ENCODE data around the gene RAB41. TPM values are rescaled to one million over a fixed set of nuclear protein-coding genes. Genes with fewer than 3 reads are reported as not detected.
"Not testable (repeated sequence)": the region's sequence is repeated elsewhere in the genome, so short reads cannot be mapped to it uniquely, and the experiment has no call there.

Gene RAB41
- not detected for total RNA-seq
- 1 to 10 TPM in 5 of 6 donors, under 1 TPM in 1; 0.71 to 1.9 (median 1.3) TPM for polyA plus RNA-seq (ENCODE audit: insufficient read length in 6 of 6)
- long read RNA-seq, donor 1, result 0 reads
- long read RNA-seq, donor 2, result 0 reads
- long read RNA-seq, donor 3, result 0 reads
- long read RNA-seq, donor 4, result 0 reads
- long read RNA-seq, donor 5, result 0 reads
- long read RNA-seq, donor 6, result 0 reads
- long read RNA-seq, donor 7, result 0 reads
- long read RNA-seq, donor 8, result 0 reads
- long read RNA-seq, donor 9, result 0 reads
- long read RNA-seq, donor 10, result 0 reads
- long read RNA-seq, donor 11, result 0 reads
- long read RNA-seq, donor 12, result 0 reads

GRCh38 chrX:70281951-70282350, at the start of gene RAB41:
Gene RAB41, plus strand, starts transcription at chrX:70282172. Its CDS starts 46 bp downstream, at chrX:70282218.
- no peak for TF ChIP-seq CTCF (IDR thresholded peaks at IDR 0.05)
- ATAC-seq, result no peak
- no peak for DNase-seq
- Histone ChIP-seq H3K27me3 (no peaks in the 10 kb centered on the region), H3K36me3 (peaks cover 0 to 18% of the 10 kb centered on the region in 2 donors), H3K9me3 (no peaks in the 10 kb centered on the region), H3K4me1 (no peaks in the 10 kb centered on the region), H3K27ac (no peak within 1 kb of the TSS), H3K4me3 (no peak within 1 kb of the TSS)
- intact Hi-C loops (cut with DNase I), result no loop called here

GRCh38 chrX:70234355-70234754, 47.6 kb upstream of the RAB41 start, which contains the start of gene AWAT1:
Gene AWAT1, plus strand, starts transcription at chrX:70234655. Its CDS starts 41 bp downstream, at chrX:70234696.
- no peaks in the 10 kb centered on the region for H3K36me3 ChIP-seq
- no peak for DNase-seq
- no peak for ATAC-seq
- TF ChIP-seq CTCF (IDR thresholded peaks at IDR 0.05), result no peak
- no peaks in the 10 kb centered on the region for H3K27me3 ChIP-seq
- no peaks in the 10 kb centered on the region for H3K4me1 ChIP-seq
- H3K9me3 ChIP-seq, result no peaks in the 10 kb centered on the region
- intact Hi-C loops (cut with DNase I), result no loop called here
- H3K4me3 ChIP-seq, result no peak within 1 kb of the TSS
- H3K27ac ChIP-seq, result no peak within 1 kb of the TSS

- Histone ChIP-seq H3K27me3 (no peaks in the 10 kb centered on the region), H3K36me3 (no peaks in the 10 kb centered on the region), H3K4me3 (no peak overlapping the region), H3K27ac (no peak overlapping the region), H3K9me3 (no peaks in the 10 kb centered on the region), H3K4me1 (no peaks in the 10 kb centered on the region)
- intact Hi-C loops (cut with DNase I), result no loop called here
- no peak for TF ChIP-seq CTCF (IDR thresholded peaks at IDR 0.05)
- DNase-seq, result no peak
- ATAC-seq, result no peak
Measured at GRCh38 chrX:70240751-70241150, 41.2 kb upstream of the RAB41 start.

- intact Hi-C loops (cut with DNase I), result no loop called here
Measured at GRCh38 chrX:70241501-70241900, 40.5 kb upstream of the RAB41 start.

DNA sequence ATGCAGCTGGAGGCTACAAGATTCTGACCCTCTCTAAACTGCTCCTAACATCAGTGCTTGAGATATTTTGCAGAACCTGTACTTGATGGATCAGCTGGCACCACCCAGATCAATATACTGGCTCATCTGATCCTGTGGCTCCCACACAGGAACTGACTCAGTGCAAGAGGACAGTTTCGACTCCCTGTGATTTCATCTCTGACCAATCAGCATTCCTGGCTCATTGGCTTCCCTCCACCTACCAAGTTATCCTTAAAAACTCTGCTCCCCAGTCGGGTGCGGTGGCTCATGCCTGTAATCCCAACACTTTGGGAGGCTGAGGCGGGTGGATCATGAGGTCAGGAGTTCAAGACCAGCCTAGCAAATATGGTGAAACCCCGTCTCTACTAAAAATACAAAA, 38.4 kb upstream of the RAB41 start:
- H3K4me3 ChIP-seq; ATAC-seq; H3K4me1 ChIP-seq; intact Hi-C loops (cut with DNase I); H3K27me3 ChIP-seq; H3K9me3 ChIP-seq; DNase-seq; H3K36me3 ChIP-seq; H3K27ac ChIP-seq: not testable (repeated sequence)

More at GRCh38 chrX:70241501-70241900, 40.5 kb upstream of the RAB41 start:
- H3K27me3 ChIP-seq, result no peaks in the 10 kb centered on the region
- H3K9me3 ChIP-seq, result no peaks in the 10 kb centered on the region
- TF ChIP-seq CTCF (IDR thresholded peaks at IDR 0.05), result no peak
- no peak overlapping the region for H3K4me3 ChIP-seq
- ATAC-seq (no peak), DNase-seq (no peak)
- no peaks in the 10 kb centered on the region for H3K4me1 ChIP-seq
- H3K36me3 ChIP-seq, result no peaks in the 10 kb centered on the region
- no peak overlapping the region for H3K27ac ChIP-seq

- H3K36me3 ChIP-seq, result no peaks in the 10 kb centered on the region
- H3K27ac ChIP-seq, result no peak overlapping the region
- intact Hi-C loops (cut with DNase I), result no loop called here
- DNase-seq (no peak), ATAC-seq (no peak)
- TF ChIP-seq CTCF (IDR thresholded peaks at IDR 0.05), result no peak
- H3K4me1 ChIP-seq, result no peaks in the 10 kb centered on the region
- no peaks in the 10 kb centered on the region for H3K9me3 ChIP-seq
- peaks cover 0 to 3% of the 10 kb centered on the region in 2 donors for H3K27me3 ChIP-seq
- H3K4me3 ChIP-seq, result no peak overlapping the region
Measured at GRCh38 chrX:70244881-70245280, 37.1 kb upstream of the RAB41 start.

Data from left lung (tissue), 14 donors.